K562 (cell line): ENCODE measurements around the gene CLIP2. TPM values are rescaled to one million over a fixed set of nuclear protein-coding genes. Genes with fewer than 3 reads are reported as not detected.
A peak's percentile ranks its signal among the peaks of the same experiment; 100 is the strongest.
"Not testable (repeated sequence)": the region's sequence is repeated elsewhere in the genome, so short reads cannot be mapped to it uniquely, and the experiment has no call there.

Experiments
- ATAC-seq: fragments of 200-7000 bp; cut with Tn5 transposase; 3 replicates; pipeline ENCODE4 v1.9.1; 2020; ENCODE audit warnings: moderate library complexity
- BruUV-seq: library from RNA; stranded (reverse); fragments of 400-500 nt; replicated peaks from 2 replicates; lab custom pipeline; 2021; lab: Mats Ljungman, UMichigan
- CTCF ChIA-PET: fragments of 300-600 bp; formaldehyde crosslinking; extraction: SDS; loops from one replicate; lab custom pipeline; 2021; ENCODE audit warnings: low intra/inter-chr PET ratio; lab: Yijun Ruan, JAX
- POLR2A ChIA-PET: fragments of 300-600, 350-650 bp; sonication (Branson Sonifier 250); formaldehyde crosslinking; extraction: SDS; loops from one replicate; lab custom pipeline; 2021; ENCODE audit warnings: antibody characterized with exemption, inconsistent platforms; lab: Yijun Ruan, JAX
- DNase-seq, 4 experiments: peaks; one replicate each; pipeline versions ENCODE4 v3.0.0 to v3.0.0-alpha.2; 2011 to 2018; ENCODE audit warnings: low spot score in 3 of 4, mixed read lengths in 3 of 4; ENCODE audit errors: extremely low read depth in 1 of 4
- FAIRE-seq: peaks from 2 replicates; lab custom pipeline; 2011; peaks lifted over from hg19 to GRCh38; lab: Jason Lieb, UNC
- H2AFZ ChIP-seq: 2 replicates; pipeline ENCODE4 v1.6.0; 2011; ENCODE audit warnings: low read depth, low read length, control low read depth, inconsistent platforms
- H3K27ac ChIP-seq: fragments of 200-600 bp; 3 replicates; pipeline ENCODE4 v1.8.0; 2011; ENCODE audit warnings: low read depth, mild to moderate bottlenecking, control low read depth, inconsistent platforms, low read length, moderate library complexity, mixed read lengths; ENCODE audit errors: extremely low read depth
- H3K27me3 ChIP-seq, 2 experiments: fragments of 300-600 bp in 1 of 2; 2 replicates in 1 of 2; 3 replicates in 1 of 2; pipeline versions ENCODE4 v1.6.0 to v1.8.0; 2011; ENCODE audit warnings: inconsistent platforms in 2 of 2, low read length in 2 of 2, mild to moderate bottlenecking in 1 of 2, mixed read lengths in 1 of 2, moderate library complexity in 1 of 2; ENCODE audit not compliant: control insufficient read depth in 2 of 2, insufficient read depth in 2 of 2
- H3K36me3 ChIP-seq: fragments of 300-600 bp; 3 replicates; pipeline ENCODE4 v1.8.0; 2011; ENCODE audit warnings: mild to moderate bottlenecking, low read length, inconsistent platforms; ENCODE audit not compliant: control insufficient read depth, insufficient read depth
- H3K4me1 ChIP-seq, 2 experiments: fragments of 200-600 bp in 1 of 2; replicated peaks in 1 of 2; 2 replicates in 1 of 2; 3 replicates in 1 of 2; pipeline versions ENCODE4 v1.5.1 to v1.8.0; 2011; ENCODE audit warnings: inconsistent platforms in 2 of 2, low read length in 2 of 2, mild to moderate bottlenecking in 1 of 2, mixed read lengths in 1 of 2, moderate library complexity in 1 of 2; ENCODE audit not compliant: control insufficient read depth in 2 of 2, insufficient read depth in 2 of 2
- H3K4me2 ChIP-seq: 2 replicates; pipeline ENCODE4 v1.6.1; 2011; ENCODE audit warnings: low read length, control low read depth, inconsistent platforms, mixed read lengths; ENCODE audit not compliant: insufficient read depth
- H3K4me3 ChIP-seq: fragments of 200-600 bp; sonication (generic), shearing (Covaris generic); 2 replicates; pipeline ENCODE4 v1.5.1; 2016; ENCODE audit warnings: control low read depth, inconsistent platforms
- H3K79me2 ChIP-seq: fragments of 200-600 bp; 3 replicates; pipeline ENCODE4 v1.8.0; 2011; ENCODE audit warnings: low read length, inconsistent platforms; ENCODE audit not compliant: control insufficient read depth, insufficient read depth
- H3K9ac ChIP-seq, 2 experiments: 2 replicates each; pipeline versions ENCODE4 v1.6.0 to v1.6.1; 2011; ENCODE audit warnings: low read depth in 2 of 2, low read length in 2 of 2, control low read depth in 1 of 2, inconsistent platforms in 1 of 2, mild to moderate bottlenecking in 1 of 2, mixed read lengths in 1 of 2; ENCODE audit not compliant: insufficient read depth in 1 of 2
- H3K9me1 ChIP-seq: one replicate; pipeline ENCODE4 v1.6.0; 2011; ENCODE audit warnings: inconsistent platforms, mild to moderate bottlenecking, low read length, moderate library complexity; ENCODE audit not compliant: control insufficient read depth, insufficient read depth
- H3K9me3 ChIP-seq: replicated peaks from 2 replicates; pipeline ENCODE4 v1.5.1; 2011; ENCODE audit warnings: low read depth, low read length, inconsistent platforms; ENCODE audit not compliant: control insufficient read depth, insufficient read depth
- H4K20me1 ChIP-seq: replicated peaks from 2 replicates; pipeline ENCODE4 v1.6.1; 2011; ENCODE audit warnings: low read length, inconsistent platforms, mixed read lengths; ENCODE audit not compliant: control insufficient read depth, insufficient read depth
- JUN ChIP-seq, 2 experiments: sonication (generic) in 1 of 2; formaldehyde crosslinking in 1 of 2; IDR thresholded peaks; 2 replicates each; pipeline versions ENCODE4 v1.6.1 to v1.8.0; 2012 to 2022; ENCODE audit warnings: borderline replicate concordance in 2 of 2, mild to moderate bottlenecking in 2 of 2, improper control_type of control experiment in 1 of 2, low read depth in 1 of 2, low read length in 1 of 2, missing genetic modification reagents in 1 of 2
- MGA ChIP-seq: fragments of 450-650 bp; IDR thresholded peaks from 2 replicates; pipeline ENCODE4 v1.6.1; 2016; ENCODE audit warnings: mild to moderate bottlenecking, moderate library complexity
- TAF7 ChIP-seq: fragments of 450-650 bp; IDR thresholded peaks from 2 replicates; pipeline ENCODE4 v1.6.1; 2016; ENCODE audit warnings: missing genetic modification characterization, missing compliant biosample characterization
- WGBS: fragments of 100-300 bp; shearing (Covaris generic); methylation state at CpG from one replicate; pipeline ENCODE4 v1.1.6; 2016; ENCODE audit warnings: low coverage, mixed read lengths; ENCODE audit not compliant: insufficient coverage; ENCODE audit errors: missing lambda C conversion rate; 5-methylcytosine and 5-hydroxymethylcytosine counted together
- in situ Hi-C: fragments of 300-500 bp; cut with MboI; formaldehyde crosslinking; loops from 4 replicates; pipeline ENCODE4 v1.15.0; 2018; ENCODE audit warnings: inconsistent platforms, mixed read lengths
- intact Hi-C: fragments of 100-400 bp; cut with micrococcal nuclease; formaldehyde crosslinking; loops from 2 replicates; pipeline ENCODE4 v1.14.2; 2022
- polyA plus RNA-seq, 8 experiments: library from polyadenylated mRNA; depleted of rRNA in 4 of 8; stranded (reverse) in 5 of 8; unstranded in 3 of 8; fragments of >200 nt; fragmentation: Nextera tagmentation in 2 of 8; fragmentation: Illumina TruSeq in 1 of 8; extraction: Ambion mirVana in 2 of 8; extraction: Trizol in 1 of 8; gene quantifications; 2 replicates each; pipeline versions ENCODE4 v1.2.1 to v1.2.3, GENCODE V29; 2011 to 2014; ENCODE audit warnings: inconsistent platforms in 1 of 8, missing spikeins in 1 of 8
- total RNA-seq, 7 experiments: library from RNA; depleted of rRNA in 6 of 7; stranded (reverse); fragments of >200 nt in 6 of 7; fragmentation: Illumina TruSeq in 2 of 7; extraction: Trizol in 2 of 7; gene quantifications; 2 replicates each; pipeline versions ENCODE4 v1.2.1 to v1.2.3, GENCODE V29; 2011 to 2021; ENCODE audit warnings: low replicate concordance in 1 of 7

The CLIP2 gene
- total and polyA plus RNA-seq, 9 of the 15 experiments (the other 6 are each of a cell fraction or from before 2014, with no cell fraction given) = 0.07 to 5.4 (median 2.1) TPM

- TF ChIP-seq MGA (no peak), TAF7 (tag) (0 out of 2 replicates have a peak, but pooled peaks have one; percentile 21), JUN (IDR thresholded peaks at IDR 0.05; ENCODE audit: borderline replicate concordance, low read depth, low read length) (no peak), JUN (CRISPR knock-in tag; IDR thresholded peaks at IDR 0.05; ENCODE audit: borderline replicate concordance) (no peak)
- TF ChIP-seq, all 486 proteins: peak for 2
These were observed 121.6 kb downstream of the CLIP2 start (continued) for GRCh38 chr7:74410772-74411171.

- H3K36me3 ChIP-seq, FAIRE-seq, H3K9me1 ChIP-seq, H3K4me2 ChIP-seq, POLR2A ChIA-PET, H3K4me3 ChIP-seq, H2AFZ ChIP-seq, H3K9ac ChIP-seq, H3K27me3 ChIP-seq, H3K79me2 ChIP-seq, DNase-seq, BruUV-seq, ATAC-seq, H3K9me3 ChIP-seq, intact Hi-C loops, H3K27ac ChIP-seq, H3K4me1 ChIP-seq, H4K20me1 ChIP-seq: not testable (repeated sequence)
- 18% methylated on average over 5 of the region's 5 CpGs for WGBS
- in situ Hi-C loops = loop anchor here (25.0 kb wide), 1 partner anchor 626 kb away; no protein-coding TSS in a partner anchor
- CTCF ChIA-PET = interaction anchor here (0.6 kb wide), 1 partner anchor 22 kb away, joined by 4 read pairs; no protein-coding TSS in a partner anchor
These were observed 122.4 kb downstream of the CLIP2 start for GRCh38 chr7:74411571-74411970.
